Neuronal stem cell (in vitro differentiated cells): ENCODE results near the gene CANX.

Experiments
- DNase-seq: peaks from one replicate; pipeline ENCODE4 v3.0.0-alpha.2; 2013; ENCODE audit warnings: low spot score
- H2AFZ ChIP-seq: one replicate; pipeline ENCODE4 v1.6.1; 2013; ENCODE audit warnings: mild to moderate bottlenecking, low read length, inconsistent platforms
- H2AK5ac ChIP-seq: 2 replicates; pipeline ENCODE4 v1.6.1; 2013; ENCODE audit warnings: low read depth, mild to moderate bottlenecking, inconsistent platforms, low read length, moderate library complexity, mixed read lengths
- H2BK120ac ChIP-seq: 2 replicates; pipeline ENCODE4 v1.6.1; 2013; ENCODE audit warnings: low read depth, mild to moderate bottlenecking, inconsistent platforms, low read length, moderate library complexity, mixed read lengths
- H2BK12ac ChIP-seq: one replicate; pipeline ENCODE4 v1.6.1; 2013; ENCODE audit warnings: low read length, inconsistent platforms
- H2BK15ac ChIP-seq: 2 replicates; pipeline ENCODE4 v1.6.1; 2013; ENCODE audit warnings: mild to moderate bottlenecking, low read length, inconsistent platforms, mixed read lengths
- H2BK5ac ChIP-seq: one replicate; pipeline ENCODE4 v1.6.1; 2013; ENCODE audit warnings: inconsistent platforms, mild to moderate bottlenecking, low read length, moderate library complexity
- H3K14ac ChIP-seq: one replicate; pipeline ENCODE4 v1.6.1; 2013; ENCODE audit warnings: low read length, inconsistent platforms
- H3K18ac ChIP-seq: 2 replicates; pipeline ENCODE4 v1.6.1; 2013; ENCODE audit warnings: low read length, inconsistent platforms
- H3K23ac ChIP-seq: 2 replicates; pipeline ENCODE4 v1.6.1; 2013; ENCODE audit warnings: low read depth, mild to moderate bottlenecking, mixed read lengths, low read length, inconsistent platforms; ENCODE audit not compliant: poor library complexity
- H3K27ac ChIP-seq: replicated peaks from 3 replicates; pipeline ENCODE4 v1.5.1; 2013; ENCODE audit warnings: low read length, inconsistent platforms
- H3K27me3 ChIP-seq, 3 experiments: 2 replicates each; pipeline ENCODE4 v1.6.1; 2013; ENCODE audit warnings: low read length in 3 of 3, mild to moderate bottlenecking in 2 of 3, inconsistent platforms in 1 of 3, low read depth in 1 of 3, mixed read lengths in 1 of 3, moderate library complexity in 1 of 3; ENCODE audit not compliant: control insufficient read depth in 3 of 3, insufficient read depth in 3 of 3
- H3K36me3 ChIP-seq, 2 donors: replicated peaks in 1 of 2; 2 replicates each; pipeline ENCODE4 v1.6.1; 2013; ENCODE audit warnings: low read length in 2 of 2; ENCODE audit not compliant: control insufficient read depth in 2 of 2, insufficient read depth in 2 of 2
- H3K4ac ChIP-seq: 2 replicates; pipeline ENCODE4 v1.6.1; 2013; ENCODE audit warnings: inconsistent platforms, mild to moderate bottlenecking, low read length, moderate library complexity
- H3K4me1 ChIP-seq, 2 donors: 1 replicate in 1 of 2; 2 replicates in 1 of 2; pipeline ENCODE4 v1.6.1; 2013; ENCODE audit warnings: low read length in 2 of 2, low read depth in 1 of 2; ENCODE audit not compliant: control insufficient read depth in 2 of 2, insufficient read depth in 1 of 2
- H3K4me2 ChIP-seq: one replicate; pipeline ENCODE4 v1.6.1; 2013; ENCODE audit warnings: mild to moderate bottlenecking, low read length, inconsistent platforms; ENCODE audit not compliant: insufficient read depth, poor library complexity, severe bottlenecking
- H3K4me3 ChIP-seq, 2 donors: 2 replicates each; pipeline ENCODE4 v1.5.1; 2013; ENCODE audit warnings: low read length in 2 of 2, mild to moderate bottlenecking in 2 of 2, inconsistent platforms in 1 of 2, moderate library complexity in 1 of 2
- H3K79me1 ChIP-seq: one replicate; pipeline ENCODE4 v1.6.1; 2013; ENCODE audit warnings: low read depth, mild to moderate bottlenecking, inconsistent platforms, low read length, moderate library complexity
- H3K9ac ChIP-seq: one replicate; pipeline ENCODE4 v1.6.1; 2013; ENCODE audit warnings: mild to moderate bottlenecking, low read depth, low read length, inconsistent platforms; ENCODE audit not compliant: poor library complexity
- H3K9me3 ChIP-seq, 2 donors: replicated peaks in 1 of 2; 2 replicates each; pipeline versions ENCODE3 to v1.6.1; 2013; ENCODE audit warnings: low read length in 2 of 2, mild to moderate bottlenecking in 2 of 2, inconsistent platforms in 1 of 2, low read depth in 1 of 2, mixed read lengths in 1 of 2, moderate library complexity in 1 of 2; ENCODE audit not compliant: control insufficient read depth in 2 of 2, insufficient read depth in 1 of 2
- H4K8ac ChIP-seq: one replicate; pipeline ENCODE4 v1.6.1; 2013; ENCODE audit warnings: low read depth, mild to moderate bottlenecking, inconsistent platforms, low read length, moderate library complexity
- H4K91ac ChIP-seq: one replicate; pipeline ENCODE4 v1.6.1; 2013; ENCODE audit warnings: low read length, low read depth, mild to moderate bottlenecking, inconsistent platforms; ENCODE audit not compliant: poor library complexity
- WGBS, 2 donors: extraction: QIAGEN DNeasy Blood & Tissue Kit; methylation state at CpG; one replicate each; pipeline ENCODE4 v1.1.7; 2013; ENCODE audit warnings: missing lambda C conversion rate in 2 of 2, mixed read lengths in 1 of 2; ENCODE audit not compliant: insufficient read length in 2 of 2, insufficient replicate concordance in 1 of 2; ENCODE audit errors: extremely low coverage in 2 of 2; 5-methylcytosine and 5-hydroxymethylcytosine counted together

The CANX gene

GRCh38 chr5:179724163-179724562 lies 25.4 kb downstream of the CANX start:
- Histone ChIP-seq H3K27me3 (no peaks in the 10 kb centered on the region), H3K18ac (no peak overlapping the region), H2BK120ac (no peak overlapping the region), H2AFZ (no peak overlapping the region), H3K9me3 (no peaks in the 10 kb centered on the region), H3K23ac (no peak overlapping the region), H3K36me3 (peaks cover 55 to 100% of the 10 kb centered on the region in 2 donors), H2BK15ac (no peak overlapping the region), H4K8ac (no peak overlapping the region), H3K4me1 (no peaks in the 10 kb centered on the region), H3K4ac (no peak overlapping the region), H3K4me3 (no peak overlapping the region), H3K27ac (no peak overlapping the region), H3K14ac (no peak overlapping the region), H2AK5ac (no peak overlapping the region), H3K79me1 (peaks cover 3% of the 10 kb centered on the region), H4K91ac (no peak overlapping the region), H2BK12ac (no peak overlapping the region), H3K9ac (no peak overlapping the region), H3K4me2 (no peak overlapping the region), H2BK5ac (no peak overlapping the region)
- DNase-seq = no peak
- WGBS, 2 donors = no CpG with 5 or more reads among the region's 4 CpGs

DNA sequence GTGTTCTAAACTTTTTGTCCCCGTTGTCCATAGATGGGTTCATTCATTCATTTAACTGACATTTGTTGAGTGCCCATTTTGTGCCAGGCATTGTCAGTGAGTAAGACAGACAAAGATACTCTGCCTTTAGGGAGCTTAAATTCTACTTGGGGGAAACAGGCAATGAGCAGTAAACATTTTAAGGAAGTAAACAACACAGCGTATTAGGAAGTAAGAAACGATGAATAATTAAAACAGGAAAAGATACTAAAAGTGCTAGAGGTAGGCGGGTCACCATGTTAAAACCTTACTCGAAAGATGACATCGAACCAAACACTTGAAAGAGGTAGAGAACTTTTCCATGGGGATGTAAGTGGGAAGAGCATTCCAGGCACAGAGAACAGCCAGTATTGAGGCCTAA lies 28.3 kb downstream of the CANX start:
- Histone ChIP-seq H3K27me3 (no peaks in the 10 kb centered on the region), H3K4me2 (no peak overlapping the region), H3K4me1 (peaks cover 0 to 2% of the 10 kb centered on the region in 2 donors), H3K18ac (no peak overlapping the region), H3K4ac (no peak overlapping the region), H2AK5ac (no peak overlapping the region), H2BK15ac (no peak overlapping the region), H4K91ac (no peak overlapping the region), H2BK120ac (no peak overlapping the region), H4K8ac (no peak overlapping the region), H3K27ac (no peak overlapping the region), H3K9ac (no peak overlapping the region), H3K23ac (no peak overlapping the region), H2BK5ac (no peak overlapping the region), H2BK12ac (no peak overlapping the region), H3K4me3 (no peak overlapping the region), H3K79me1 (no peaks in the 10 kb centered on the region), H3K9me3 (no peaks in the 10 kb centered on the region), H3K36me3 (peaks cover 43 to 100% of the 10 kb centered on the region in 2 donors), H3K14ac (no peak overlapping the region), H2AFZ (no peak overlapping the region)
- WGBS, 2 donors = no CpG with 5 or more reads among the region's 6 CpGs
- no peak for DNase-seq

GRCh38 chr5:179729303-179729702 lies 30.5 kb downstream of the CANX start:
- no peak overlapping the region for H3K4ac ChIP-seq
- no peak overlapping the region for H4K91ac ChIP-seq
- H2BK15ac ChIP-seq = no peak overlapping the region
- no peak overlapping the region for H2AK5ac ChIP-seq
- H3K4me2 ChIP-seq = no peak overlapping the region
- no peak overlapping the region for H2BK5ac ChIP-seq
- H2BK120ac ChIP-seq = no peak overlapping the region
- no peak overlapping the region for H2AFZ ChIP-seq
- no peak overlapping the region for H3K14ac ChIP-seq
- no peak overlapping the region for H3K9ac ChIP-seq
- no peaks in the 10 kb centered on the region for H3K9me3 ChIP-seq
- H3K27me3 ChIP-seq = no peaks in the 10 kb centered on the region
- no peak for DNase-seq
- H3K4me3 ChIP-seq = no peak overlapping the region
- no peak overlapping the region for H4K8ac ChIP-seq
- peaks cover 6% of the 10 kb centered on the region for H3K79me1 ChIP-seq
- no peak overlapping the region for H3K18ac ChIP-seq
- no CpG with 5 or more reads among the region's 4 CpGs for WGBS, 2 donors
- H3K27ac ChIP-seq = no peak overlapping the region
- peaks cover 25 to 80% of the 10 kb centered on the region in 2 donors for H3K36me3 ChIP-seq
- no peak overlapping the region for H2BK12ac ChIP-seq
- H3K23ac ChIP-seq = no peak overlapping the region
- peaks cover 0 to 2% of the 10 kb centered on the region in 2 donors for H3K4me1 ChIP-seq

DNA sequence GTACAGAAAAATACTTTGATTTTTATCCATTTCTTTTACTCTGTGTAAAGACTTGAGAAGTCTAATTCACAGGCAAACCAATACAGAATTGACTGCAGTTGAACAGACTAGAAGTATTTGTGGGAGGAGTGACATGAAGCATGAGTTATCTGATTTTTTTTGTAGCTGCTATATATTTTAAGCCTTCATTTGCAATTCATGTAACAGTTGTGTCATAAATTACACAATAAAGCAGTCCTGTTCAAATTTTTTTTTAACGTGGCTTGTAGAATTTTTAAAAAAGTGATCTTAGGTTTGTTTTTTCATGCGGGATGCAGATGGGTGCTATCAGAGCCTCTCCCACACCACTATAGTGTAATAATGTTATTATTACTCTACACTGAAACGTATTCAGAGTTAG lies 31.0 kb downstream of the CANX start:
- Histone ChIP-seq H3K36me3 (peaks cover 25 to 80% of the 10 kb centered on the region in 2 donors), H3K4me1 (peaks cover 2% of the 10 kb centered on the region in 2 donors), H3K27me3 (no peaks in the 10 kb centered on the region), H4K8ac (no peak overlapping the region), H2BK5ac (no peak overlapping the region), H2BK15ac (no peak overlapping the region), H3K9ac (no peak overlapping the region), H3K79me1 (peaks cover 6% of the 10 kb centered on the region), H2AK5ac (no peak overlapping the region), H3K4ac (no peak overlapping the region), H2BK120ac (no peak overlapping the region), H3K9me3 (no peaks in the 10 kb centered on the region), H3K18ac (no peak overlapping the region), H3K27ac (no peak overlapping the region), H3K4me2 (no peak overlapping the region), H2BK12ac (no peak overlapping the region), H4K91ac (no peak overlapping the region), H3K14ac (no peak overlapping the region), H3K23ac (no peak overlapping the region), H3K4me3 (no peak overlapping the region), H2AFZ (no peak overlapping the region)
- no peak for DNase-seq
- WGBS, 2 donors = no CpG with 5 or more reads among the region's 3 CpGs
